GM20000 (cell line): ENCODE measurements around the gene FADS6.

Source experiments
- DNase-seq: peaks from one replicate; pipeline ENCODE4 v3.0.0; 2012; ENCODE audit warnings: low spot score
- CTCF ChIP-seq: IDR thresholded peaks from 2 replicates; pipeline ENCODE4 v1.5.1; 2012; ENCODE audit warnings: mild to moderate bottlenecking, control low read depth; ENCODE audit errors: extremely low read depth, missing control alignments

The FADS6 gene

GRCh38 chr17:74904687-74905409 is 11.4 kb upstream of the FADS6 start:
- no peak for DNase-seq
- no peak for TF ChIP-seq CTCF

- TF ChIP-seq CTCF: no peak
- no peak for DNase-seq
Observed at GRCh38 chr17:74903671-74904070, 10.2 kb upstream of the FADS6 start.

- DNase-seq: no peak
- TF ChIP-seq CTCF: no peak
Observed at GRCh38 chr17:74903034-74903433, 9.6 kb upstream of the FADS6 start.

- no peak for TF ChIP-seq CTCF
- DNase-seq: no peak
Observed at GRCh38 chr17:74901353-74902135, 8.1 kb upstream of the FADS6 start.

GRCh38 chr17:74900208-74900607 is 6.8 kb upstream of the FADS6 start:
- DNase-seq: no peak

GRCh38 chr17:74898376-74898946 is 5.0 kb upstream of the FADS6 start:
- no peak for DNase-seq
- no peak for TF ChIP-seq CTCF

More at GRCh38 chr17:74900208-74900607, 6.8 kb upstream of the FADS6 start:
- TF ChIP-seq CTCF: no peak
